HepG2 (cell line): ENCODE measurements around the gene KLHDC4. TPM values are rescaled to one million over a fixed set of nuclear protein-coding genes. Genes with fewer than 3 reads are reported as not detected.

Experiments
- ATAD3A ChIP-seq: sonication (generic); formaldehyde crosslinking; IDR thresholded peaks from 2 replicates; pipeline ENCODE4 v1.4.0; 2020; ENCODE audit warnings: missing genetic modification reagents
- FOXA3 ChIP-seq: IDR thresholded peaks from 2 replicates; pipeline ENCODE4 v1.6.1; 2016; ENCODE audit warnings: missing genetic modification reagents, missing compliant biosample characterization
- MBNL3 ChIP-seq: fragments of 250-450 bp; sonication (Bioruptor Pico); conservative IDR thresholded peaks from 2 replicates; pipeline ENCODE4 v1.8.0; 2022; ENCODE audit warnings: mild to moderate bottlenecking, inconsistent platforms
- MXD4 ChIP-seq: IDR thresholded peaks from 2 replicates; pipeline ENCODE4 v1.6.1; 2016; ENCODE audit warnings: mild to moderate bottlenecking, missing biosample characterization, missing genetic modification reagents
- PHF5A ChIP-seq: IDR thresholded peaks from one replicate; pipeline ENCODE4 v1.6.1; 2018; ENCODE audit warnings: low read depth, missing genetic modification reagents; ENCODE audit not compliant: unreplicated experiment
- REXO4 ChIP-seq: sonication (generic); formaldehyde crosslinking; IDR thresholded peaks from 2 replicates; pipeline ENCODE4 v1.8.0; 2022; ENCODE audit warnings: missing genetic modification reagents, mild to moderate bottlenecking, borderline replicate concordance
- SNAPC2 ChIP-seq: sonication (generic); formaldehyde crosslinking; IDR thresholded peaks from 2 replicates; pipeline ENCODE4 v1.8.1; 2022; ENCODE audit warnings: mild to moderate bottlenecking, missing genetic modification reagents
- TMF1 ChIP-seq: sonication (generic); formaldehyde crosslinking; IDR thresholded peaks from 2 replicates; pipeline ENCODE4 v1.8.1; 2022; ENCODE audit warnings: low read depth, missing genetic modification reagents
- ZFP1 ChIP-seq: IDR thresholded peaks from 2 replicates; pipeline ENCODE4 v1.6.1; 2016
- ZNF263 ChIP-seq: sonication (generic); formaldehyde crosslinking; IDR thresholded peaks from 2 replicates; pipeline ENCODE4 v1.4.0; 2020; ENCODE audit warnings: missing genetic modification reagents
- ZNF296 ChIP-seq: sonication (generic); formaldehyde crosslinking; conservative IDR thresholded peaks from 2 replicates; pipeline ENCODE4 v1.5.0; 2020; ENCODE audit warnings: mild to moderate bottlenecking, missing genetic modification reagents
- ZNF709 ChIP-seq: sonication (generic); formaldehyde crosslinking; IDR thresholded peaks from 2 replicates; pipeline ENCODE4 v1.5.0; 2020; ENCODE audit warnings: mild to moderate bottlenecking, missing genetic modification reagents
- ZSCAN9 ChIP-seq: IDR thresholded peaks from 2 replicates; pipeline ENCODE4 v1.6.1; 2016; ENCODE audit warnings: borderline replicate concordance
- polyA plus RNA-seq, 8 experiments: library from polyadenylated mRNA; depleted of rRNA in 3 of 8; stranded (reverse) in 7 of 8; unstranded in 1 of 8; fragments of >200 nt; fragmentation: Illumina TruSeq in 4 of 8; extraction: Trizol in 4 of 8; gene quantifications; 2 replicates each; pipeline versions ENCODE4 v1.2.1 to v1.2.3, GENCODE V29; 2011 to 2016; ENCODE audit warnings: low read depth in 4 of 8, missing spikeins in 1 of 8, mixed read lengths in 1 of 8; ENCODE audit not compliant: insufficient read depth in 1 of 8
- total RNA-seq, 5 experiments: library from RNA; depleted of rRNA; stranded (reverse); fragments of >200 nt; fragmentation: Illumina TruSeq; extraction: Trizol; gene quantifications; 2 replicates each; pipeline ENCODE4 v1.2.3, GENCODE V29; 2016; ENCODE audit warnings: low read depth in 1 of 5
- TF ChIP-seq, protein P1 (sequence below): IDR thresholded peaks from 2 replicates; pipeline ENCODE4 v1.6.1; 2012; ENCODE audit warnings: low read depth, low read length, improper control_type of control experiment
- TF ChIP-seq, protein P2 (sequence below): sonication (generic); formaldehyde crosslinking; IDR thresholded peaks from 2 replicates; pipeline ENCODE4 v1.9.0; 2022; ENCODE audit warnings: missing genetic modification reagents, mild to moderate bottlenecking, borderline replicate concordance
- TF ChIP-seq, protein P3 (sequence below): sonication (generic); formaldehyde crosslinking; conservative IDR thresholded peaks from 2 replicates; pipeline ENCODE4 v1.5.0; 2020; ENCODE audit warnings: missing genetic modification reagents
- TF ChIP-seq, protein P4 (sequence below): sonication (generic); formaldehyde crosslinking; IDR thresholded peaks from 2 replicates; pipeline ENCODE4 v1.4.0; 2020; ENCODE audit warnings: missing genetic modification reagents
- TF ChIP-seq, protein P5 (sequence below): sonication (generic); formaldehyde crosslinking; IDR thresholded peaks from 2 replicates; pipeline ENCODE4 v1.5.0; 2020; ENCODE audit warnings: mild to moderate bottlenecking, missing genetic modification reagents

Gene KLHDC4
- total and polyA plus RNA-seq, 2 of the 13 experiments (the other 11 are each of a cell fraction or from before 2014, with no cell fraction given), result 18.7 to 31.8 TPM

DNA sequence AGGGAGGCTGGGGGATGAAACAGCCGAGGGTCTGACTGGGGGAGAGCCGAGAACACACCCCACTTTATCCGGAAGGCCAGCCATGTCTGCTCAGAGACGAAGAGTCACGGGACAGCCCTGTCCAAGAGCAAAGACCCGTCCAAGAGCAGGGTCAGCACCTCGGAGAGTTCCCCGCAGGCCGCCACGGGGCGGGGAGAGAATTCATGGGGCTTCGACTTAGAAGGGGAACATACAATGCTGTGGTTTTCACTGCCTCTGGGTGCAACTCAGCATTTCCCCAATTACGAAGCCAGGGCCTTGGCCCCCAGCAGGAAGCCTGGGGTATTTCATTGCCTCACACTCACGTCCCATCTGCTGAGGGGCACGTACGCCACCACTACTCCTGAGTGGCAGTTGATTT lies 104.2 kb downstream of the KLHDC4 start (continued):
- TF ChIP-seq SNAPC2 (CRISPR knock-in tag) (no peak), ZNF709 (CRISPR knock-in tag) (no peak), MBNL3 (CRISPR knock-in tag) (no peak), MXD4 (CRISPR knock-in tag) (peak; percentile 48; the same call in 1 of the 2 replicates), ZSCAN9 (CRISPR knock-in tag) (peak; percentile 91), ZNF263 (CRISPR knock-in tag) (peak; percentile 55; the same call in 1 of the 2 replicates), ATAD3A (CRISPR knock-in tag) (no peak), ZNF296 (CRISPR knock-in tag) (no peak), PHF5A (no peak), REXO4 (CRISPR knock-in tag) (no peak), FOXA3 (CRISPR knock-in tag) (no peak), ZFP1 (CRISPR knock-in tag) (0 out of 2 replicates have a peak, but pooled peaks have one; percentile 35), TMF1 (CRISPR knock-in tag) (no peak)
- TF ChIP-seq, protein P1, sequence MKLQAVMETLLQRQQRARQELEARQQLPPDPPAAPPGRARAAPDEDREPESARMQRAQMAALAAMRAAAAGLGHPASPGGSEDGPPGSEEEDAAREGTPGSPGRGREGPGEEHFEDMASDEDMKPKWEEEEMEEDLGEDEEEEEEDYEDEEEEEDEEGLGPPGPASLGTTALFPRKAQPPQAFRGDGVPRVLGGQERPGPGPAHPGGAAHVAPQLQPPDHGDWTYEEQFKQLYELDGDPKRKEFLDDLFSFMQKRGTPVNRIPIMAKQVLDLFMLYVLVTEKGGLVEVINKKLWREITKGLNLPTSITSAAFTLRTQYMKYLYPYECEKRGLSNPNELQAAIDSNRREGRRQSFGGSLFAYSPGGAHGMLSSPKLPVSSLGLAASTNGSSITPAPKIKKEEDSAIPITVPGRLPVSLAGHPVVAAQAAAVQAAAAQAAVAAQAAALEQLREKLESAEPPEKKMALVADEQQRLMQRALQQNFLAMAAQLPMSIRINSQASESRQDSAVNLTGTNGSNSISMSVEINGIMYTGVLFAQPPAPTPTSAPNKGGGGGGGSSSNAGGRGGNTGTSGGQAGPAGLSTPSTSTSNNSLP, result no peak
- TF ChIP-seq, protein P2, sequence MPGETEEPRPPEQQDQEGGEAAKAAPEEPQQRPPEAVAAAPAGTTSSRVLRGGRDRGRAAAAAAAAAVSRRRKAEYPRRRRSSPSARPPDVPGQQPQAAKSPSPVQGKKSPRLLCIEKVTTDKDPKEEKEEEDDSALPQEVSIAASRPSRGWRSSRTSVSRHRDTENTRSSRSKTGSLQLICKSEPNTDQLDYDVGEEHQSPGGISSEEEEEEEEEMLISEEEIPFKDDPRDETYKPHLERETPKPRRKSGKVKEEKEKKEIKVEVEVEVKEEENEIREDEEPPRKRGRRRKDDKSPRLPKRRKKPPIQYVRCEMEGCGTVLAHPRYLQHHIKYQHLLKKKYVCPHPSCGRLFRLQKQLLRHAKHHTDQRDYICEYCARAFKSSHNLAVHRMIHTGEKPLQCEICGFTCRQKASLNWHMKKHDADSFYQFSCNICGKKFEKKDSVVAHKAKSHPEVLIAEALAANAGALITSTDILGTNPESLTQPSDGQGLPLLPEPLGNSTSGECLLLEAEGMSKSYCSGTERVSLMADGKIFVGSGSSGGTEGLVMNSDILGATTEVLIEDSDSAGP (CRISPR knock-in tag), result no peak
- TF ChIP-seq, protein P3, sequence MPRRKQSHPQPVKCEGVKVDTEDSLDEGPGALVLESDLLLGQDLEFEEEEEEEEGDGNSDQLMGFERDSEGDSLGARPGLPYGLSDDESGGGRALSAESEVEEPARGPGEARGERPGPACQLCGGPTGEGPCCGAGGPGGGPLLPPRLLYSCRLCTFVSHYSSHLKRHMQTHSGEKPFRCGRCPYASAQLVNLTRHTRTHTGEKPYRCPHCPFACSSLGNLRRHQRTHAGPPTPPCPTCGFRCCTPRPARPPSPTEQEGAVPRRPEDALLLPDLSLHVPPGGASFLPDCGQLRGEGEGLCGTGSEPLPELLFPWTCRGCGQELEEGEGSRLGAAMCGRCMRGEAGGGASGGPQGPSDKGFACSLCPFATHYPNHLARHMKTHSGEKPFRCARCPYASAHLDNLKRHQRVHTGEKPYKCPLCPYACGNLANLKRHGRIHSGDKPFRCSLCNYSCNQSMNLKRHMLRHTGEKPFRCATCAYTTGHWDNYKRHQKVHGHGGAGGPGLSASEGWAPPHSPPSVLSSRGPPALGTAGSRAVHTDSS (CRISPR knock-in tag), result no peak
- TF ChIP-seq, protein P4, sequence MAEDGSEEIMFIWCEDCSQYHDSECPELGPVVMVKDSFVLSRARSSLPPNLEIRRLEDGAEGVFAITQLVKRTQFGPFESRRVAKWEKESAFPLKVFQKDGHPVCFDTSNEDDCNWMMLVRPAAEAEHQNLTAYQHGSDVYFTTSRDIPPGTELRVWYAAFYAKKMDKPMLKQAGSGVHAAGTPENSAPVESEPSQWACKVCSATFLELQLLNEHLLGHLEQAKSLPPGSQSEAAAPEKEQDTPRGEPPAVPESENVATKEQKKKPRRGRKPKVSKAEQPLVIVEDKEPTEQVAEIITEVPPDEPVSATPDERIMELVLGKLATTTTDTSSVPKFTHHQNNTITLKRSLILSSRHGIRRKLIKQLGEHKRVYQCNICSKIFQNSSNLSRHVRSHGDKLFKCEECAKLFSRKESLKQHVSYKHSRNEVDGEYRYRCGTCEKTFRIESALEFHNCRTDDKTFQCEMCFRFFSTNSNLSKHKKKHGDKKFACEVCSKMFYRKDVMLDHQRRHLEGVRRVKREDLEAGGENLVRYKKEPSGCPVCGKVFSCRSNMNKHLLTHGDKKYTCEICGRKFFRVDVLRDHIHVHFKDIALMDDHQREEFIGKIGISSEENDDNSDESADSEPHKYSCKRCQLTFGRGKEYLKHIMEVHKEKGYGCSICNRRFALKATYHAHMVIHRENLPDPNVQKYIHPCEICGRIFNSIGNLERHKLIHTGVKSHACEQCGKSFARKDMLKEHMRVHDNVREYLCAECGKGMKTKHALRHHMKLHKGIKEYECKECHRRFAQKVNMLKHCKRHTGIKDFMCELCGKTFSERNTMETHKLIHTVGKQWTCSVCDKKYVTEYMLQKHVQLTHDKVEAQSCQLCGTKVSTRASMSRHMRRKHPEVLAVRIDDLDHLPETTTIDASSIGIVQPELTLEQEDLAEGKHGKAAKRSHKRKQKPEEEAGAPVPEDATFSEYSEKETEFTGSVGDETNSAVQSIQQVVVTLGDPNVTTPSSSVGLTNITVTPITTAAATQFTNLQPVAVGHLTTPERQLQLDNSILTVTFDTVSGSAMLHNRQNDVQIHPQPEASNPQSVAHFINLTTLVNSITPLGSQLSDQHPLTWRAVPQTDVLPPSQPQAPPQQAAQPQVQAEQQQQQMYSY, result no peak
- TF ChIP-seq, protein P5, sequence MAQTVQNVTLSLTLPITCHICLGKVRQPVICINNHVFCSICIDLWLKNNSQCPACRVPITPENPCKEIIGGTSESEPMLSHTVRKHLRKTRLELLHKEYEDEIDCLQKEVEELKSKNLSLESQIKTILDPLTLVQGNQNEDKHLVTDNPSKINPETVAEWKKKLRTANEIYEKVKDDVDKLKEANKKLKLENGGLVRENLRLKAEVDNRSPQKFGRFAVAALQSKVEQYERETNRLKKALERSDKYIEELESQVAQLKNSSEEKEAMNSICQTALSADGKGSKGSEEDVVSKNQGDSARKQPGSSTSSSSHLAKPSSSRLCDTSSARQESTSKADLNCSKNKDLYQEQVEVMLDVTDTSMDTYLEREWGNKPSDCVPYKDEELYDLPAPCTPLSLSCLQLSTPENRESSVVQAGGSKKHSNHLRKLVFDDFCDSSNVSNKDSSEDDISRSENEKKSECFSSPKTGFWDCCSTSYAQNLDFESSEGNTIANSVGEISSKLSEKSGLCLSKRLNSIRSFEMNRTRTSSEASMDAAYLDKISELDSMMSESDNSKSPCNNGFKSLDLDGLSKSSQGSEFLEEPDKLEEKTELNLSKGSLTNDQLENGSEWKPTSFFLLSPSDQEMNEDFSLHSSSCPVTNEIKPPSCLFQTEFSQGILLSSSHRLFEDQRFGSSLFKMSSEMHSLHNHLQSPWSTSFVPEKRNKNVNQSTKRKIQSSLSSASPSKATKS (CRISPR knock-in tag), result no peak
